Nephron (organoid): ENCODE results near the gene WDR6.

Source experiments
- H3K27ac Mint-ChIP-seq, 3 experiments: 2 replicates each; pipeline ENCODE4 v1.8.0; 2020; ENCODE audit warnings: mixed read lengths in 3 of 3, mild to moderate bottlenecking in 2 of 3, moderate library complexity in 1 of 3
- H3K27me3 Mint-ChIP-seq: 2 replicates; pipeline ENCODE4 v1.8.0; 2021; ENCODE audit warnings: low read depth, mild to moderate bottlenecking, moderate library complexity, mixed read lengths
- H3K36me3 Mint-ChIP-seq: 2 replicates; pipeline ENCODE4 v1.8.0; 2020; ENCODE audit warnings: low read depth, mixed read lengths
- H3K4me1 Mint-ChIP-seq: 2 replicates; pipeline ENCODE4 v1.8.0; 2020; ENCODE audit warnings: mixed read lengths
- H3K4me3 Mint-ChIP-seq, 3 experiments: 2 replicates each; pipeline ENCODE4 v1.8.0; 2020; ENCODE audit warnings: mild to moderate bottlenecking in 3 of 3, mixed read lengths in 3 of 3, moderate library complexity in 2 of 3
- H3K9me3 Mint-ChIP-seq: 2 replicates; pipeline ENCODE4 v1.8.0; 2020; ENCODE audit warnings: mixed read lengths
- TF ChIP-seq, protein P1 (sequence below), 3 experiments: fragments of 200-600 bp; sonication (generic); IDR thresholded peaks; one replicate each; pipeline ENCODE4 v1.5.0; 2021; ENCODE audit warnings: antibody characterized with exemption in 3 of 3; ENCODE audit not compliant: unreplicated experiment in 3 of 3

Gene WDR6

DNA sequence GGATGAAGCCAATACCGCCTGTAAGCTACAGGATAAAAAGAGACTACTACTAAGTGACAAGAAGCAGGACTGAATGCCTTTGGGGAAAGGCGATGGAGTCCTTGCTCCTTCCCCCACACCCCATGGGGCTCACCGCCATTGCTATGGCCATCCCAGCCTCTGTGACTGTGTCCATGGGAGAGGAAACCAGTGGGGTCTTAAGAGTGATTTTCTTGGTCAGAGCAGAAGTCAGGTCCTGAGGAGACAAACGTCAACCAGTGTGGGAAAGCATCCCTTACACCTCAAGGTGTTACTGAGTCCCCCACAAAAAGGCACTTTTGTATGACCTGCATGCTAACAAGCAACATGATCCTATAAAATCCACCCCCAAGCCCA, 21.1 kb downstream of the WDR6 start:
- Mint-ChIP-seq H3K4me3 (peak overlapping the region; percentile 94 to 97 (median 95)), H3K36me3 (peaks cover 67% of the 10 kb centered on the region), H3K9me3 (no peaks in the 10 kb centered on the region), H3K4me1 (peaks cover 34% of the 10 kb centered on the region), H3K27me3 (no peaks in the 10 kb centered on the region), H3K27ac (peak overlapping the region; percentile 19 to 90 (median 86))
- TF ChIP-seq, protein P1, sequence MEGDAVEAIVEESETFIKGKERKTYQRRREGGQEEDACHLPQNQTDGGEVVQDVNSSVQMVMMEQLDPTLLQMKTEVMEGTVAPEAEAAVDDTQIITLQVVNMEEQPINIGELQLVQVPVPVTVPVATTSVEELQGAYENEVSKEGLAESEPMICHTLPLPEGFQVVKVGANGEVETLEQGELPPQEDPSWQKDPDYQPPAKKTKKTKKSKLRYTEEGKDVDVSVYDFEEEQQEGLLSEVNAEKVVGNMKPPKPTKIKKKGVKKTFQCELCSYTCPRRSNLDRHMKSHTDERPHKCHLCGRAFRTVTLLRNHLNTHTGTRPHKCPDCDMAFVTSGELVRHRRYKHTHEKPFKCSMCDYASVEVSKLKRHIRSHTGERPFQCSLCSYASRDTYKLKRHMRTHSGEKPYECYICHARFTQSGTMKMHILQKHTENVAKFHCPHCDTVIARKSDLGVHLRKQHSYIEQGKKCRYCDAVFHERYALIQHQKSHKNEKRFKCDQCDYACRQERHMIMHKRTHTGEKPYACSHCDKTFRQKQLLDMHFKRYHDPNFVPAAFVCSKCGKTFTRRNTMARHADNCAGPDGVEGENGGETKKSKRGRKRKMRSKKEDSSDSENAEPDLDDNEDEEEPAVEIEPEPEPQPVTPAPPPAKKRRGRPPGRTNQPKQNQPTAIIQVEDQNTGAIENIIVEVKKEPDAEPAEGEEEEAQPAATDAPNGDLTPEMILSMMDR (IDR thresholded peaks at IDR 0.05; ENCODE audit: unreplicated experiment in 3 of 3), result no peak

DNA sequence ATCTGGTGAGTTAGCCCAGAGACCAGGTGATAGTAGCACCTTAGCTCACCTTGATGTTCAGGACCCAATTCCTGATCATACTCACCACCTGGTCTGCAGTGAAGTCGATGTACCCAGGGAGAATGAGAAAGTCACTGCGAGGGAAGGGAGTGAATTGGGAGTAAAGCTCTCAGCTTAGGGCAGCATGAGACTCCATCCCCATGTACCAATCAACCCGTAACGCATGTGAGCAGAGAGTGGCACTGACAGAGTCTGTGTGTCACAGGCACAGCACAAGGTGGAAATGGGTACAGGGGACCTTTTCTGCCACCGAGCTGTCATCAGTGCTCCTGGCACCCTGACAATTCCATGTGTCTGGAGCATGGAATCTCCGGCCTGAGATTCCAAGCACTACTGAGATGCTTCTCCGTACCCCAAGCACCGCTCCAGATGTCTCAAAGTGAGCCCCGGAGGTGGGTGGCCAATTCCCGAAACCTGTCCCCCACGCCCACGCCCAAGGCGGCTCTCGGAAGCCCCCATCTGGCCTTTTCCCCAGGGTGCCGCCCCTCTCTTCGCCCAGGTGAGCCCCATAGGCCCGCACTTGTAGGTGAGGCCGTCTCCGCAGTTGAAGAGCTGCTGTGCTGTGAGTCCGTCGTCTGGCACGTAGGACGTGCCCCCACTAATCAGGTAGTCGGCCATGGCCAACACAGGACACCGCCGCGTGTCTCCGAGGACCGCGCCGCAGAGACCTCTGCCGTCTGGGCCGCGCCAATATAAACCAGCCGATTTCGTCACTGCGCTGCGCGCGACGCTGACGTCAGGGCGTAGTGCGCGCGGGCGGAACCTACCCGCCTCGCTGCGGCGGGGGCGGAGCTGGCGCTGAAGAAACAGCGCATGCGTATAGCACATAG, 21.7 kb downstream of the WDR6 start, which contains the start of gene IMPDH2:
TSS of gene IMPDH2 (minus strand) at position 726 of the 890 bp plus-strand sequence. CDS start at position 678, 48 bp downstream.
- Mint-ChIP-seq H3K4me1 (peaks cover 33% of the 10 kb centered on the region), H3K4me3 (peak within 1 kb of the TSS; percentile 94 to 97 (median 95)), H3K27ac (peak within 1 kb of the TSS; percentile 86 to 95 (median 90)), H3K27me3 (no peaks in the 10 kb centered on the region), H3K9me3 (no peaks in the 10 kb centered on the region), H3K36me3 (peaks cover 66% of the 10 kb centered on the region)
- TF ChIP-seq, protein P1 (IDR thresholded peaks at IDR 0.05; ENCODE audit: unreplicated experiment in 3 of 3), result no peak

DNA sequence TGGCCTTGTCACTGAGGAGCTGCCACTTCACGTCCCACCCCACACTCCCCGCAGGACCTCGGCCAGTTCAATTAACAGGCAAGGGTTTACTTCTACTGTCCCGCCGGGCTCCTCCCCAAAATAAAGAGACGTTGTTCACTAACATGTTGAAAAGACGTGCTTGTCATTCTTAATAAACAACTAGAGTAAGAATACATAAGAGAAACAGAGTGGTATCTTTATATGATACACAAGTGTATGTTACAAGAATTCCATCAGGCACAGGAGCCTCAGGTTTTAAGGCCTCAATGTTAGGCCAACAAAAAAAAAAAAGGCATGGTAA, 22.3 kb downstream of the WDR6 start:
- Mint-ChIP-seq H3K27me3 (no peaks in the 10 kb centered on the region), H3K36me3 (peaks cover 64% of the 10 kb centered on the region), H3K4me1 (peaks cover 33% of the 10 kb centered on the region), H3K4me3 (peak overlapping the region; percentile 94 to 97 (median 95)), H3K27ac (peak overlapping the region; percentile 86 to 95 (median 90)), H3K9me3 (no peaks in the 10 kb centered on the region)
- TF ChIP-seq, protein P1 (IDR thresholded peaks at IDR 0.05; ENCODE audit: unreplicated experiment in 3 of 3), result no peak

DNA sequence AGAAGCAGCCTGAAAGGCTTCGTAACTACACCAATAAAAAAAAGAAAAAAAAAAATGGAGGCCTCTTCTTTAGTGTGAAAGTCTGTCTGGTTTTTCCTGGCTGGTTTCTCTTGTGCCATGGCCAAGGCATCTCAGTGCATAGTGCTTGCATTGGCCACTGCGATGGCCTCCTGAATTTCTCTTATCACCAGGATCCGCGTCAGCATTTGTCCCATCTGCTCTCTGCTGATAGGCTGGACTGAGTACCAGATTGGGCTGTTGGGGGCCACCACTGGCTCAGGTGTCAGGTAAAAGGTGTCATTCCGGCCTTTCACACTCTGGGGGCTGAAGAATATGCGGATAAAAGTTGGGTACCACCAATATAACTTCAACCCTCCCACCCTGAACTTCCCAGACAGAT, 23.1 kb downstream of the WDR6 start:
- H3K4me3 Mint-ChIP-seq, result peak overlapping the region in 2 of 3 experiments; percentile 12 to 25
- TF ChIP-seq, protein P1 (IDR thresholded peaks at IDR 0.05; ENCODE audit: unreplicated experiment in 3 of 3), result no peak
- peaks cover 64% of the 10 kb centered on the region for H3K36me3 Mint-ChIP-seq
- peak overlapping the region; percentile 80 to 90 (median 86) for H3K27ac Mint-ChIP-seq
- peaks cover 32% of the 10 kb centered on the region for H3K4me1 Mint-ChIP-seq
- no peaks in the 10 kb centered on the region for H3K27me3 Mint-ChIP-seq
- H3K9me3 Mint-ChIP-seq, result no peaks in the 10 kb centered on the region

DNA sequence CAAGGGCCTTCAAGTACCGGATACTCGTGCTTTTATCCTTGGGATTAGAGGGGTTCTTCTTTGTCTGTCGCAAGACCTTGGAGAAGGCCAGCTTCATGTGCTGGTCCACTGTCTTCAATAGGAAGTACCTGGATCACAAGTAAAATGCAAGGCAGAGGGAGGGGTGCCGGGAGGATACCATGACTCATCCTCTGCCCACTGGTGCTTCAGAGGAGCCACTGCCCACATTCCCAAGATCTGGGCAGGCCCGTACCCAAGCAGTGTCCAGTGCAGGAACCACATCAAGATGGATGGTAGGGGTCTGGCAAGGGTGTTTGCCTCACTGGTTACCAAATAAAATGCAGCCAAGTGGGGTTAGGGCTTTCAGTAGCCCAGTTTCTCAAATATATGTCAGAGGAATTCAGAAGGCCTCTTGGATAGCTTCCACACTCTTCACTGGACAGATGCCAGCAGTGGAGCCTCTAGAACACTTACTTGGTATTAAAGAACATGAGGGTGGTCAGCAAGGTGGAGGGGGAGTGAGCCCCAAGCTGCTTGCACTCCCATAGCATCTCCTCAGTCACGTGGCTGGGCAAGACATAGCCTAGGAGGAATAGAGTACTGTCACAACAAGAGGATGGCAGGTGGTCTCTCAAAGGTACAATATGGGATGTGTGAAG, 25.6 kb downstream of the WDR6 start:
- H3K27ac Mint-ChIP-seq, result no peak overlapping the region
- TF ChIP-seq, protein P1 (IDR thresholded peaks at IDR 0.05; ENCODE audit: unreplicated experiment in 3 of 3), result no peak
- no peak overlapping the region for H3K4me3 Mint-ChIP-seq
- H3K27me3 Mint-ChIP-seq, result no peaks in the 10 kb centered on the region
- peaks cover 58% of the 10 kb centered on the region for H3K36me3 Mint-ChIP-seq
- peaks cover 17% of the 10 kb centered on the region for H3K4me1 Mint-ChIP-seq
- no peaks in the 10 kb centered on the region for H3K9me3 Mint-ChIP-seq
